ENCODE results near the gene HERPUD2. TPM values are rescaled to one million over a fixed set of nuclear protein-coding genes. Genes with fewer than 3 reads are reported as not detected.
A peak's percentile ranks its signal among the peaks of the same experiment; 100 is the strongest.

Gene HERPUD2
- total RNA-seq, 1 experiment from 2014 or later, result 11.7 TPM

DNA sequence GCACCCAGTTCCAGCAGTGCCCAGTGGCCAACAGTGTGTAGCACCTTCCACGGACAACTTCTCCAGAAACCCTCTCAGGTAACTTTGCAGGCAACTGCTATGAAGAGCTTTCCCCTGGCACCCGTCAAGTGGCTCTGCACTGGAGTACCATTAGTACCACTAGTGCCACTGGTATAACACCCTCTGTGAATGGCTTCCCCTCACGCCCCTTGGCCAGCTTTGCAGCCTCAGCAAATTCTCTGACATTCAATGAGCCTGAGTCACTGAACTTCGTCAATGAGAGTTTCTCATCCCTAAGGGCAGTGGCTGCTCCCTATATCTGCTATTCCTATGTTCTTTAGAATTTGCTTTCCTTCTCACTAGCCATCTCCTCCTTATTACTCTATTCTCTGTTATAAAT is 7.6 kb upstream of the HERPUD2 start:
- ATAC-seq, result no peak
- no peaks in the 10 kb centered on the region for H4K20me1 ChIP-seq (ENCODE audit: low read length)
- H3K4me2 ChIP-seq (ENCODE audit: low read length), result no peak overlapping the region
- ChIA-PET CTCF (no interaction called here), POLR2A (ENCODE audit: unreplicated experiment) (no interaction called here)
- H3K4me3 ChIP-seq (ENCODE audit: low read length), result no peak overlapping the region
- H3F3A ChIP-seq (ENCODE audit: low read length, unreplicated experiment), result no peaks in the 10 kb centered on the region
- no peaks in the 10 kb centered on the region for H3K9me2 ChIP-seq (replicated peaks; ENCODE audit: low read length)
- H3K27me3 ChIP-seq (ENCODE audit: low read length), result no peaks in the 10 kb centered on the region
- no peak overlapping the region for H2AFZ ChIP-seq (ENCODE audit: low read length)
- no peak for DNase-seq
- no peaks in the 10 kb centered on the region for H3K9me3 ChIP-seq (ENCODE audit: low read length)
- peaks cover 11% of the 10 kb centered on the region for H3K4me1 ChIP-seq (ENCODE audit: insufficient read depth, low read length)
- H3K79me2 ChIP-seq (ENCODE audit: low read length), result no peaks in the 10 kb centered on the region
- intact Hi-C loops (cut with micrococcal nuclease), result no loop called here
- no peak overlapping the region for H3K27ac ChIP-seq (ENCODE audit: low read length)
- TF ChIP-seq EZH2 (IDR thresholded peaks at IDR 0.05; ENCODE audit: low read length, unreplicated experiment), result no peak
- no TSS peak for BruUV-seq (replicated peaks)
- H3K9ac ChIP-seq (ENCODE audit: low read length), result no peak overlapping the region
- no peaks in the 10 kb centered on the region for H3K36me3 ChIP-seq (ENCODE audit: low read depth, low read length)

DNA sequence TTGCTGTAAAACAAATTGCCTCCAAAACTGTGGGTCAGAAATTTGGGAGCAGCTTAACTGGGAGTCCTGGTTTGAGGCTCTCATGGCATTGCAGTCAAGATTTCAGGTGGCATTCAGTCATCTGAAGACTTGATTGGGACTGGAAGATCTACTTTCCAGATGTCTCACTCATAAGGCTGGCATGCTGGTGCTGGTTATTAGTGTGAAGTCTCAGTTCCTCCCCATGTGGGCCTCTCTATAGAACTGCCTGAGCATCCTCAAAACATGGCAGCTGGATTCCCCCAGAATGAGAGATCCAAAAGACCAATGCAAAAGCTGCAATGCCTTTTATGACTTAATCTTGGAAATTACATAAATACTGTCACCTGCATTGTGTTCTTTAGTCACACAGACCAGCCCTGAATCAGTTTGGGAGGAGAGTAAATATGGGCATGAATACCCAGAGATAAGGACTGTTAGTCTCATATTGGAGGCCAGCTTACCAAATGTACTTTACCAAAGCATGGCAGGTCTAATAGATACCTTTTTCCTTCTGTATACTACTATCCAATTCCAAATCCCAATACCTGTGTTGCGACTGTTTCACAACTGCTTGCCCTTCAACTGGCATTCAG is 6.5 kb upstream of the HERPUD2 start:
- Histone ChIP-seq H3K4me2 (ENCODE audit: low read length) (no peak overlapping the region), H3F3A (ENCODE audit: low read length, unreplicated experiment) (no peaks in the 10 kb centered on the region), H4K20me1 (ENCODE audit: low read length) (no peaks in the 10 kb centered on the region), H3K9ac (ENCODE audit: low read length) (no peak overlapping the region), H3K27me3 (ENCODE audit: low read length) (no peaks in the 10 kb centered on the region), H3K79me2 (ENCODE audit: low read length) (no peaks in the 10 kb centered on the region), H3K4me1 (ENCODE audit: insufficient read depth, low read length) (peaks cover 21% of the 10 kb centered on the region), H2AFZ (ENCODE audit: low read length) (no peak overlapping the region), H3K4me3 (ENCODE audit: low read length) (no peak overlapping the region), H3K27ac (ENCODE audit: low read length) (no peak overlapping the region), H3K36me3 (ENCODE audit: low read depth, low read length) (no peaks in the 10 kb centered on the region), H3K9me2 (replicated peaks; ENCODE audit: low read length) (no peaks in the 10 kb centered on the region), H3K9me3 (ENCODE audit: low read length) (no peaks in the 10 kb centered on the region)
- DNase-seq, result no peak
- no peak for ATAC-seq
- ChIA-PET POLR2A (ENCODE audit: unreplicated experiment) (no interaction called here), CTCF (no interaction called here)
- BruUV-seq (replicated peaks), result no TSS peak
- TF ChIP-seq EZH2phosphoT487 (IDR thresholded peaks at IDR 0.05; ENCODE audit: borderline replicate concordance, low read length), result no peak
- TF ChIP-seq, protein P1, sequence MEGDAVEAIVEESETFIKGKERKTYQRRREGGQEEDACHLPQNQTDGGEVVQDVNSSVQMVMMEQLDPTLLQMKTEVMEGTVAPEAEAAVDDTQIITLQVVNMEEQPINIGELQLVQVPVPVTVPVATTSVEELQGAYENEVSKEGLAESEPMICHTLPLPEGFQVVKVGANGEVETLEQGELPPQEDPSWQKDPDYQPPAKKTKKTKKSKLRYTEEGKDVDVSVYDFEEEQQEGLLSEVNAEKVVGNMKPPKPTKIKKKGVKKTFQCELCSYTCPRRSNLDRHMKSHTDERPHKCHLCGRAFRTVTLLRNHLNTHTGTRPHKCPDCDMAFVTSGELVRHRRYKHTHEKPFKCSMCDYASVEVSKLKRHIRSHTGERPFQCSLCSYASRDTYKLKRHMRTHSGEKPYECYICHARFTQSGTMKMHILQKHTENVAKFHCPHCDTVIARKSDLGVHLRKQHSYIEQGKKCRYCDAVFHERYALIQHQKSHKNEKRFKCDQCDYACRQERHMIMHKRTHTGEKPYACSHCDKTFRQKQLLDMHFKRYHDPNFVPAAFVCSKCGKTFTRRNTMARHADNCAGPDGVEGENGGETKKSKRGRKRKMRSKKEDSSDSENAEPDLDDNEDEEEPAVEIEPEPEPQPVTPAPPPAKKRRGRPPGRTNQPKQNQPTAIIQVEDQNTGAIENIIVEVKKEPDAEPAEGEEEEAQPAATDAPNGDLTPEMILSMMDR (conservative IDR thresholded peaks at IDR 0.05; ENCODE audit: low read depth, low read length), result no peak
- no peak for TF ChIP-seq EZH2 (IDR thresholded peaks at IDR 0.05; ENCODE audit: low read length, unreplicated experiment)
- intact Hi-C loops (cut with micrococcal nuclease), result no loop called here

DNA sequence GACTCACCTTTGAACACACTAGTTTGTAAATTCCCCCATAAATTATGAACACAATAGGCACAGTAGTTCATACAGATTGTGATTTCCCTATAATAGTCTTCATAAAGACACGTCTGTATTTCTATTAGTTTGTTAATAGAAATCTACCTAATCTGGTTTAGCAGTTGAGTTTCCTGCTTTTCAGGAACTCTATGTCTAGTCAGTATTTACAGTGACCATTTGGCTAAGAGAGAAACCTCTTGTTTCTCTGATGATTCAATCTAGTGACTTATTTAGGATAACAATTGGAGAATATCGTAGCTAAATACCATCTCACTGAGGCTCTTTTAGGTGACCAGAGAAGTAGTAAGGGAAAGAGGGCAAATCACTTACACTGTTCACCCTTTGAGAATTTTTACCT is 5.9 kb upstream of the HERPUD2 start:
- BruUV-seq (replicated peaks), result no TSS peak
- H3K36me3 ChIP-seq (ENCODE audit: low read depth, low read length), result no peaks in the 10 kb centered on the region
- no peaks in the 10 kb centered on the region for H4K20me1 ChIP-seq (ENCODE audit: low read length)
- H3K4me1 ChIP-seq (ENCODE audit: insufficient read depth, low read length), result peaks cover 26% of the 10 kb centered on the region
- no peaks in the 10 kb centered on the region for H3F3A ChIP-seq (ENCODE audit: low read length, unreplicated experiment)
- H3K9me2 ChIP-seq (replicated peaks; ENCODE audit: low read length), result no peaks in the 10 kb centered on the region
- no peak overlapping the region for H3K27ac ChIP-seq (ENCODE audit: low read length)
- no peak overlapping the region for H3K9ac ChIP-seq (ENCODE audit: low read length)
- H3K79me2 ChIP-seq (ENCODE audit: low read length), result peaks cover 3% of the 10 kb centered on the region; the same call in 1 of the 2 replicates
- H3K4me3 ChIP-seq (ENCODE audit: low read length), result no peak overlapping the region
- DNase-seq (peak; percentile 59), ATAC-seq (peak; percentile 18)
- no peaks in the 10 kb centered on the region for H3K9me3 ChIP-seq (ENCODE audit: low read length)
- TF ChIP-seq EZH2phosphoT487 (IDR thresholded peaks at IDR 0.05; ENCODE audit: borderline replicate concordance, low read length) (no peak), EZH2 (IDR thresholded peaks at IDR 0.05; ENCODE audit: low read length, unreplicated experiment) (no peak)
- TF ChIP-seq, protein P1 (conservative IDR thresholded peaks at IDR 0.05; ENCODE audit: low read depth, low read length), result no peak
- no peaks in the 10 kb centered on the region for H3K27me3 ChIP-seq (ENCODE audit: low read length)
- H3K4me2 ChIP-seq (ENCODE audit: low read length), result no peak overlapping the region
- intact Hi-C loops (cut with micrococcal nuclease), result no loop called here
- POLR2A ChIA-PET (ENCODE audit: unreplicated experiment), result no interaction called here
- CTCF ChIA-PET, result no interaction called here
- H2AFZ ChIP-seq (ENCODE audit: low read length), result no peak overlapping the region

Data from PC-3 (cell line).